Activated CD8-positive, alpha-beta memory T cell treated with anti-CD3 and anti-CD28 coated beads for 24 hours (primary cell): Measurements from ENCODE around the gene NOP16.
A peak's percentile ranks its signal among the peaks of the same experiment; 100 is the strongest.

ENCODE experiments used
- DNase-seq: peaks from one replicate; pipeline ENCODE4 v3.0.0-alpha.2; 2020

The NOP16 gene

DNA sequence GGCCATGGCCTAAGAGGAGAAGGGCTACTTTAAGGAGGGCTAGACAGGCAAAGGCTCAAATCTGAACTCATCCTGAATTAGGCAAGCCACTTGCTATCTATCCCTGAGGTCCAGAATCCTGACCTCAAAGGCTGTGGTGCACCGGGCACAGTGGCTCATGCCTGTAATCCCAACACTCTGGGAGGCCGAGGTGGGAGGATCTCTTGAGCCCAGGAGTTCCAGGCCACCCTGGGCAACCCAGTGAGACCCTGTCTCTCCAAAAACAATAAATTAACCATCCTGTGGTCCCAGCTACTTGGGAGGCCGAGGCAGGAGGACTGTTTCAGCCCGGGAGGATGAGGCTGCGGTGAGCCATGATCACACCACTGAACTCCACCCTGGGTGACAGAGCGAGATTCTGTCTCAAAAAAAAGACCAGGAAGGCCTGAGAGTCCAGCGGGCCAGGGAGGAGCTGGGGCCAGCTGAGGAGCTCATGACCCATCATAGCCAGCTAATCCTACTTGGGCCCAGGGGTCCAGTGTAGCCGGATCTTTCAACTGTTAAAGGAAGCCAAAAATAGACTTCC is 4.0 kb downstream of the NOP16 start:
- no peak for DNase-seq

GRCh38 chr5:176383961-176384360 is 4.4 kb downstream of the NOP16 start:
- no peak for DNase-seq

DNA sequence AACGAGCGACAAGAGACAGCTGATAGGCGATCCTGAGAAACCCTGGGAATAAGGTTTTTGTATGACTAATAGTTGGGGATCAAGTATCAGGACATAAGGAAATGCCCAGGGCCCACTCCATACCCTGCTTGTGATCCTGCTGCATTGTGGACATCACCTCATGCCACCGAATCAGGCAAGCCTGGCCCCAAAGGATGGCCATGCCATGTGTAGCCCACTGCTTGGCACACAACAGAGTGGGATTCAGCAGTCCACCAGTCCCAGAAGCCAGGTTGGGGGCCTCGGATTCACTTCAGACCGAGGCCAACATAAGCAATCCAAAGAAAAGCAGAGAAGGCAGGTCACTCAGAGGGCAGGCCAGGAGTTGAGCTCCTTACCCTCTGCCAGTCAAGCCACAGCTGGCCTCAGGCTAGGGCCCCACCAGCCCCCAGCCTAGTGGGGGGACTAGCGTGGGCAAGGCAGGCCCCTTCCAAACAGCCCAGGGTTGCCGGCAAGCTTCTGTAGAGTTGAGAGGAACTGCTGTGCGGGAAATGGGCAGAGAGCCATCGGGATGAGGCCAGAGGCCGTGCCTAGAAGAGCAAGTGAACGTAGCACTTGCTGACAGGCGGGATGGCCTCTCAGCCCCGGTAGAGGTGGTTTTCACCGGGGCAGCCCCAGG is 5.0 kb downstream of the NOP16 start:
- DNase-seq, result no peak

- DNase-seq, result no peak
Measured at GRCh38 chr5:176382721-176383120, 5.7 kb downstream of the NOP16 start.

DNA sequence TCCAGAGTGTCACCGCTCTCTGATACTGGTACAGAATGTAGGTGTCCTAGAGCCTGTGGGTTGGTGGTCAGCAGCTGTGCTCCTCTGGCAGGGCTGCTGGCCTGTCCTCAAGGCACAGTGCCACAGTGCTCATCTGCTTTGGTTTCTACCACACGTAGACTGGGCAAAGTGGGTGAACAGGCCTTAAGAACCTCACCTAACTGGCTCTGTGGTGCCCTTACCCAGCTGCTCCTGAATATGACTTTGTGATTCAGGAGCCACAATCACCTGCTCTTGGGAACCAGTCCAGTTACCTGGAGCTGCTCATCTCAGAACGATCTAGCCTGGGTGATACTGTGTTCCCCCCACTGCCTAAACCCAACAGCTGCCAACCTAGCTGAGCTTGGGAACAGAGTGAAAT is 6.4 kb downstream of the NOP16 start:
- DNase-seq, result no peak

DNA sequence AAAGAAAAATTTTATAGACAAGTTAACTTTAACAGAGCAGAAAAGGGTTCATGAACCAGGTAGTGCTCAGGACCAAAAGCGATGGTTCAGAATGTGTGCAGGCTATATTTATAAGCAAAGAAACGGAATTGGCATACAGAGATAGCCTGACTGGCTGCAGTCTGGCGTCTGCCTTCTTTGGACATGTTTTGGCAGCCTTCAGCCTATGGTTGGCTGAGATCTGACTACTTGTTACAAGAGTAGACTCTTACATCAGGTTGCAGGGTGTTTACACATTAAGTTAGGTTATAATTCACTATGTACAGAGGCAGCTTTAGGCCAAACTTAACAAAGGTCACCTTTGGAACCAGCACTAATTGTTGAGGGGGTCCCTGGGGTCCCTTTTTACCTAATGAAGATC is 7.0 kb downstream of the NOP16 start:
- no peak for DNase-seq

GRCh38 chr5:176379881-176380280 is 8.5 kb downstream of the NOP16 start:
- no peak for DNase-seq

DNA sequence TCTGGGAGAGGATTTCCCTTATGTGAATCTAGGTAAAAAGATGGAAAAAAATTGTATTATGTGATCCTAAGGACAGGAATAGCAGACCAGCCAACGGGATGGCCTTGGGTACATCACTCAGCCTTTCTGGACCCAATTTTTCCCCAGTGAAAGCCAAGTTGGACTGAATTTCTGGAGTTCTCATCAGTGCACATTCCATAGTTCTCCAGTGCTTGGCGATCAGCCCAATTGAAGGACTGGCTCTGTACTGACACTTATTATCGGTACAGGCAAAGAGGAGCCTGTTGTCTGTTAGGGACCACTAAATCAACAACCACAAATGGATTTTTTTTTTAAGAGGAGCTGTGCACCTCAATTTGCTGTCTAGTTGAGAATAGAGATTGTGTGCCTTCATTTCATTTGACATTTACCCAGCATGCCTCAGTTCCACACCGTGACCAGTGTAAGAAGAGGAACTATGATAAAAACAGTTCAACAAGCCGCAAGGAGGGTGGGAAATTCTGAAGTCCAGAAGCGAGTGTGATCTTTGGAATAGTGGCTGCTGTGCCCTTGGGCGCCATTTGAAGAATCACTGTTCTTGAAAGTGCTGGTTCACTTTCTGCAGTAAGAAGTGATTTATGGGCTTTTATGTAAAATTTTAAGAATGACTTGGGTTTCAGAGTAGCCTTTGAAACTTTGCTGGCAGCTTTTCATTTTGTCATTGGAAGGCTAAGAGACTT is 15.1 kb downstream of the NOP16 start:
- DNase-seq, result no peak

GRCh38 chr5:176371621-176372539 is 16.5 kb downstream of the NOP16 start:
- no peak for DNase-seq

DNA sequence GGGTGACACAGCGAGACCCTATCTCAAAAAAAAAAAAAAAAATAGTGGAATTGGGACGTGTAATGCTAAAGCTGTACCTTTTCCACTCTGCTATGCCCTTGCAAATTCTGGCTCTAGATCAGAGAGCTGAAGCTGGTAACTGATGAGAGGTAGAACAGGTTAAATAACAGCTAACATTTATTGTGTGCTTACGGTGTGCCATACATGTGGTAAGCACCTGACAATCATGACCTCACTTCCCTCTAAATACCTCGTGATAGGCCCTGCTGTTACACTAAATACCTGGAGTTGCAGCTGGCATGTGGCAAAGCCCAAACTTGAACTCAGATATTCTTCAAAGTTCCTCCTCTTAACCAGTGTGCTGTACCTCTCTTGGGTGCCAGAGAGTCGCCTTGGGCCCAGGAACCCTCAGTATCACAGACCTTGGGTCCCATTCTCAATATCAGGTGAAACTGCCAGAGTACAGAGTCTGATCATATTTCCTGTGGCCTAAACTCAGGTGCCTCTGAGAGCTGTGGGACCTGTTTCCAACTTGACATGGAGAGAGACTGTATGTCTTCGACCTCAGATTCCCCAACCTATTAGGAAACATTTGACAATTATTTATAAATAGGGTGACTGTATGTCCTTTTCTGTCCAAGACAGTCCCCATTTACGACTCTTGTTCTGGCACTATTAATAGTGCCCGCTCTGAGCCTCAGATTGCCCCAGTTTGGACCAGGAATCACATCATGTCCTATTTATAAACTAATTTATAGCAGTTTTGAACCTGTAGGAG is 18.3 kb downstream of the NOP16 start:
- no peak for DNase-seq

- DNase-seq, result no peak
Measured at GRCh38 chr5:176368726-176369125, 19.7 kb downstream of the NOP16 start.

- DNase-seq, result no peak
Measured at GRCh38 chr5:176366232-176366894, 22.0 kb downstream of the NOP16 start.

DNA sequence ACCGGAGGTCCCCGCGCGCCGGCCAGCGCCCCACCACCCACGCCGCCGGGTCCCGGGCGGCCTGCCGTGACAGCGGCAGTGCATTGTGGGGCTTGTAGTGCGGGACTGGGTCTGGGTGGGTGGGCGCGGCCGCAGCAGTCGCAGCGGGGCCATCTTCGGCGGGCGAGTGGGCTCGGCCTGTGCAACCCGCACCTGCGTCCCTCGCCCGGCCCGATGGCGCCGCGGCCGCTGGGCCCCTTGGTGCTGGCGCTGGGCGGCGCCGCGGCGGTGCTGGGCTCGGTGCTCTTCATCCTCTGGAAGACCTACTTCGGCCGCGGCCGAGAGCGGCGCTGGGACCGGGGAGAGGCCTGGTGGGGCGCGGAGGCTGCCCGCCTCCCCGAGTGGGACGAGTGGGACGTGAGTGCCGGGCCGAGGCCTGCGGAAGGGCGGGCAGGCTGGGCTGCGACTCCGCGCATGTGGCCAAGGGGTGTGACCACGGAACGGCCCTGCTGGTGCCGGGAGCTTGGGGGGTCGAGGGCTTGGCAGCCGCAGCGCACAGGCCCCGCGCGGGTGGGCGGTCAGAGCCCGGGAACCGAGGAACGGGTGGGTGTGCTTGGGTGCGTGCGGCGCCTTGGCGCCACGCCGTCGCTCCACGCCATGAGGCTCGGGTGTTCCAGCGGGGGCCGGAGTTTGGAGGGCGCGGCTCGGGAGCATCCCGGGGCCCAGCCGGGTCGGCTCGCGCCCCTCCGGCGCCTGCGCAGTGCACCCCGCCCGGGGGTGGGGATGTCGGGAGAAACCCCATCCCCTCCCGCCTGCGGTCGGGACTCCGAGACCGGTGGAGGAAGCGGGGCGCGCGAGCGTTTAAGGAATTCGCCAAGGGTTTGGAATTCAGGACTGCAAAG is 22.8 kb downstream of the NOP16 start, which contains the start of gene ARL10:
ARL10 (plus strand) TSS at position 137 of the 881 bp plus-strand sequence; CDS start at position 214, 77 bp downstream.
- DNase-seq, result peak; percentile 87

DNA sequence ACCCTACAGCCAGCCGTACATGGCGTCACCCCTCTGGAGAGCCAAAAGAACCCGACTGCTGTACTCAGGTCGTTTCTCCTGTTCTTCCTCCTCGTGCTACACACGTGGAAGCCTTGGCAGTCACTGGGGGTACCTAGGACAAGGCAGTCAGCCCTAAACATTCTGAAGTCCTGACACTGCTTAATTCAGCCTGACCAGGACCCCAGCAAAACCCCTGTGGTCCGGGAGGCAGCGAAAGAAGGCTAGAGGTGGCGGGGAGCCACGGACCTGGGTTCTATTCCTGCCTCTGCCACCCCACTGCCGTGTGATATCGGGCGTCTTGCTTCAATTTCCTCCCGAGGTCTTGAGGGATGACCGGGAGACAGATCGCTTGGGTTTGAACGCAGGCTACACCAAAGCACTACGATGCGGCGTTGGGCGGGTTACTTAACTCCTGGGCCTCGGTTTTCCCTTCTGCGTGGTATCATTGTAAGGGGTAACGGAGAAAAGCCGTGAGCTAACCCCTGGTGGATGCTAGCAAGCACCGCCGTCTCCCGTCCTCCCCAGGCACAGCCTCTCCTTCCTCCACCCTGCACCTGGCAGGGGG is 23.5 kb downstream of the NOP16 start:
- DNase-seq, result peak; percentile 62

DNA sequence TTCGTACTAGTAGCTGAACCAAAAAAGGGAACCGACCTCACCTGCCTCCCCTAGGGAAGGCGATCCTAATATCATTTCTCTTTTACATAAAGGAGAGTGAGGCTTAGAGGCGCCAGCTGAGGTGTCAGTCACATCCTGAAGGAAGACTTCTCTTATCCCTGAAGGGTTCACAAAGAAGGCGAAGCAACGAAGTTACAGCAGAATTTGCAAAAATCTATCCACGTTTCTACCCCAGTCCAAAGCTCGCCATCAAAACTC is 26.2 kb downstream of the NOP16 start:
- DNase-seq, result no peak

- DNase-seq, result peak; percentile 96
Measured at GRCh38 chr5:176361437-176362232, 26.8 kb downstream of the NOP16 start, which contains the start of gene KIAA1191. Gene KIAA1191, minus strand, starts transcription at chr5:176361764. Its CDS starts 2,256 bp downstream, at chr5:176359508.

DNA sequence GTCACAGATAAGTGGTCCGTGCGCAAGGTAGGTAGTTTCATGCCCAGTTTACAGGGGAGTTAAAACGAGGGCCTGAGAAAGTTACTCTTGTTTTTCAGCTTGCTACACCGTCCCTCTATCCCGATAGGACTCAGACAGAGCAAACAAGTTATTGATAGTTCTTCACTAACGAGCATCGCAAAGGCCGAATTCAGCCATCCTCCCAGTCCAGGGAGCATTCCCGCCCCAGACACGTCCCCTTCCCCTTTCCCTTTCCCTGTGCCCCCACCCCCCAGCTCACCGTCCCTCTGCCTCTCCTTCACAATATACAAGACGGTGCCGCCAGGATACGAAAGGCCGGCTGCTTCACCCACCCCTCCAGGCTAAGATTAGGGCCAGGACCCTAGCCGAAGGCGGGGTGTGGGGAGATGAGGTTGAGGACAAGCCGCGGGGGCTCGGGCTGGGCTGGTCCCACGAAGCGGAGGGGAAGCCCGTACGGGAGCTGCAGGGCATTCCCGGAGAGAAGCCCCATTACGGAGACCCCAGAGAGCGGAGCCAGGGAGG is 27.4 kb downstream of the NOP16 start:
- DNase-seq, result no peak

DNA sequence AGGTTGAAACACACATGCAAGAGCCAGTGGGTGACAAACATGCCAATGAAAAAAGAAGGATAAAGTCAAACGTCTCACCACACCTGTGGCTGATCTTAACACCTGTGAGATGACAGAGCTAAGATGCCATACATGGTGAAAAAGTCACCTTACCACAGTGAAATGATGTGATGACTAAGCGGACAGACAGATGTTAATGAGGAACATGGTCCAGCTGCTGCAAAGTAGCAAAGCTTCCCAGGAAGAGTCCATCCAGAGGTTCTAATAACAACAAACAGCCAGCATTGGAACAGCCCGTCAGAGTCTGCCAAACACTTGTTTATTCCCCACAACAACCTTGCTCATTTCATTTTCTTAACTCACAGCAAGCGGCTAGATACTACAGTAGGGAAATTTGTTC is 28.7 kb downstream of the NOP16 start:
- no peak for DNase-seq

GRCh38 chr5:176356179-176356566 is 32.2 kb downstream of the NOP16 start:
- no peak for DNase-seq
